HEK293 (cell line): Measurements from ENCODE around the gene NLRP11.

Experiments
- CTCF ChIP-seq: fragments of 450-650 bp; formaldehyde crosslinking; IDR thresholded peaks from 2 replicates; pipeline ENCODE4 v1.5.1; 2016; ENCODE audit warnings: missing biosample characterization, missing genetic modification characterization
- PBX3 ChIP-seq: sonication (generic); formaldehyde crosslinking; IDR thresholded peaks from 2 replicates; pipeline ENCODE4 v1.8.1; 2022; ENCODE audit warnings: mild to moderate bottlenecking, moderate library complexity, missing genetic modification reagents
- SCRT1 ChIP-seq: fragments of 450-650 bp; formaldehyde crosslinking; IDR thresholded peaks from 2 replicates; pipeline ENCODE4 v1.5.1; 2016; ENCODE audit warnings: missing biosample characterization, missing genetic modification characterization, borderline replicate concordance
- WT1 ChIP-seq: fragments of 450-650 bp; formaldehyde crosslinking; IDR thresholded peaks from 2 replicates; pipeline ENCODE4 v1.5.1; 2016; ENCODE audit warnings: missing biosample characterization, missing genetic modification characterization
- ZBTB10 ChIP-seq: fragments of 450-650 bp; formaldehyde crosslinking; IDR thresholded peaks from 2 replicates; pipeline ENCODE4 v1.5.1; 2016; ENCODE audit warnings: missing biosample characterization, missing genetic modification characterization
- ZNF76 ChIP-seq: fragments of 450-650 bp; formaldehyde crosslinking; IDR thresholded peaks from 2 replicates; pipeline ENCODE4; 2016; ENCODE audit warnings: low read depth, missing biosample characterization, missing genetic modification characterization, borderline replicate concordance
- ZNF791 ChIP-seq: fragments of 450-650 bp; formaldehyde crosslinking; IDR thresholded peaks from 2 replicates; pipeline ENCODE4 v1.5.1; 2016; ENCODE audit warnings: missing biosample characterization, missing genetic modification characterization

- no peak for TF ChIP-seq CTCF (tag by site-specific recombination)
- TF ChIP-seq ZNF791 = no peak
- no peak for TF ChIP-seq PBX3
- TF ChIP-seq ZNF76 (tag by site-specific recombination) = no peak
- no peak for TF ChIP-seq ZBTB10 (tag by site-specific recombination)
- no peak for TF ChIP-seq SCRT1 (tag by site-specific recombination)
- TF ChIP-seq WT1 = no peak
Measured at GRCh38 chr19:55738302-55738701, 93.5 kb downstream of the NLRP11 start, which contains the start of gene NLRP9.
